Measurements from ENCODE around the gene OGFOD2. TPM values are rescaled to one million over a fixed set of nuclear protein-coding genes. Genes with fewer than 3 reads are reported as not detected.

The OGFOD2 gene
- total and polyA plus RNA-seq, 9 of the 15 experiments (the other 6 are each of a cell fraction or from before 2014, with no cell fraction given) = 1.4 to 111 (median 18.5) TPM

GRCh38 chr12:122966743-122967550 lies 8.1 kb upstream of the OGFOD2 start:
- DNase-seq (ENCODE audit: extremely low read depth in 1 of 4, low spot score in 3 of 4) = no peak
- in situ Hi-C loops (cut with MboI) (no loop called here), intact Hi-C loops (cut with micrococcal nuclease) (no loop called here)
- ChIA-PET CTCF (ENCODE audit: low intra/inter-chr PET ratio) (no interaction called here), POLR2A (interaction anchor here (0.6 to 1.4 kb wide), 11 partner anchors 9 to 440 kb away, joined by 3 to 9 read pairs (median 4); partner anchors contain the start of genes KNTC1, MPHOSPH9, MTRFR and PITPNM2)
- Histone ChIP-seq H3K4me2 (ENCODE audit: insufficient read depth, low read length) (peak overlapping the region; percentile 54), H3K27ac (ENCODE audit: extremely low read depth, low read depth, low read length) (no peak overlapping the region), H4K20me1 (replicated peaks; ENCODE audit: control insufficient read depth, insufficient read depth, low read length) (no peaks in the 10 kb centered on the region; the same call in 1 of the 2 replicates), H3K4me1 (replicated peaks in 1 of 2; ENCODE audit: control insufficient read depth in 2 of 2, insufficient read depth in 2 of 2, low read length in 2 of 2) (peaks cover 27 to 44% of the 10 kb centered on the region in 2 experiments), H3K9ac (ENCODE audit: insufficient read depth in 1 of 2, low read depth in 2 of 2, low read length in 2 of 2) (peak overlapping the region in 1 of 2 experiments; percentile 87; a peak in 2 of 4 replicates), H2AFZ (ENCODE audit: low read depth, low read length) (peak overlapping the region; percentile 68), H3K79me2 (ENCODE audit: control insufficient read depth, insufficient read depth, low read length) (peaks cover 11% of the 10 kb centered on the region), H3K9me1 (ENCODE audit: control insufficient read depth, insufficient read depth, low read length) (peaks cover 6% of the 10 kb centered on the region), H3K9me3 (replicated peaks; ENCODE audit: control insufficient read depth, insufficient read depth, low read depth, low read length) (no peaks in the 10 kb centered on the region), H3K36me3 (ENCODE audit: control insufficient read depth, insufficient read depth, low read length) (no peaks in the 10 kb centered on the region), H3K4me3 (no peak overlapping the region), H3K27me3 (ENCODE audit: control insufficient read depth in 2 of 2, insufficient read depth in 2 of 2, low read length in 2 of 2) (no peaks in the 10 kb centered on the region)
- no peak for ATAC-seq
- no peak for FAIRE-seq
- 34% methylated on average over 15 of the region's 15 CpGs for WGBS (ENCODE audit: insufficient coverage, low coverage, missing lambda C conversion rate)
- TF ChIP-seq NR1H2 (CRISPR knock-in tag; IDR thresholded peaks at IDR 0.05) (no peak), ZNF24 (IDR thresholded peaks at IDR 0.05) (peak; percentile 85), SP1 (CRISPR knock-in tag; IDR thresholded peaks at IDR 0.05) (peak; percentile 1; the same call in 1 of the 2 replicates)
- BruUV-seq (replicated peaks) = no TSS peak

- FAIRE-seq (no peak), DNase-seq (ENCODE audit: extremely low read depth in 1 of 4, low spot score in 3 of 4) (no peak), ATAC-seq (no peak)
- H3K9me1 ChIP-seq (ENCODE audit: control insufficient read depth, insufficient read depth, low read length) = peaks cover 6% of the 10 kb centered on the region
- H3K4me3 ChIP-seq = no peak overlapping the region
- peaks cover 20 to 39% of the 10 kb centered on the region in 2 experiments for H3K4me1 ChIP-seq (replicated peaks in 1 of 2; ENCODE audit: control insufficient read depth in 2 of 2, insufficient read depth in 2 of 2, low read length in 2 of 2)
- 25% methylated on average over 2 of the region's 2 CpGs for WGBS (ENCODE audit: insufficient coverage, low coverage, missing lambda C conversion rate)
- no peak overlapping the region for H2AFZ ChIP-seq (ENCODE audit: low read depth, low read length)
- no peaks in the 10 kb centered on the region; the same call in 1 of the 2 replicates for H4K20me1 ChIP-seq (replicated peaks; ENCODE audit: control insufficient read depth, insufficient read depth, low read length)
- ChIA-PET POLR2A (interaction anchor here (0.7 to 1.4 kb wide), 3 partner anchors 8 to 327 kb away, joined by 3 to 8 read pairs (median 4); partner anchors contain the start of genes MPHOSPH9 and MTRFR), CTCF (ENCODE audit: low intra/inter-chr PET ratio) (no interaction called here)
- no peak overlapping the region for H3K9ac ChIP-seq (ENCODE audit: insufficient read depth in 1 of 2, low read depth in 2 of 2, low read length in 2 of 2)
- no TSS peak for BruUV-seq (replicated peaks)
- intact Hi-C loops (cut with micrococcal nuclease) (no loop called here), in situ Hi-C loops (cut with MboI) (no loop called here)
- no peak overlapping the region for H3K27ac ChIP-seq (ENCODE audit: extremely low read depth, low read depth, low read length)
- no peak overlapping the region for H3K4me2 ChIP-seq (ENCODE audit: insufficient read depth, low read length)
- H3K27me3 ChIP-seq (ENCODE audit: control insufficient read depth in 2 of 2, insufficient read depth in 2 of 2, low read length in 2 of 2) = no peaks in the 10 kb centered on the region
- TF ChIP-seq ZZZ3 (IDR thresholded peaks at IDR 0.05) = no peak
- TF ChIP-seq RBM25 (IDR thresholded peaks at IDR 0.05; ENCODE audit: low read depth, low read length, severe bottlenecking) = peak; percentile 80
- 0 out of 4 replicates have a peak, but pooled peaks of 1 of the 2 experiments have one; percentile 7 for TF ChIP-seq KDM1A (IDR thresholded peaks at IDR 0.05)
- TF ChIP-seq ZFP36 (IDR thresholded peaks at IDR 0.05; ENCODE audit: low read depth, low read length, partially characterized antibody) = peak; percentile 54
- TF ChIP-seq EGR1 (conservative IDR thresholded peaks at IDR 0.05) = no peak
- TF ChIP-seq CCAR2 (IDR thresholded peaks at IDR 0.05; ENCODE audit: low read depth, low read length) = no peak
- TF ChIP-seq BCOR (IDR thresholded peaks at IDR 0.05) = peak; percentile 75
- TF ChIP-seq ESRRA (IDR thresholded peaks at IDR 0.05; ENCODE audit: borderline replicate concordance, low read depth) = no peak
- TF ChIP-seq ARNT (IDR thresholded peaks at IDR 0.05) = no peak
- no peak for TF ChIP-seq TCFL5 (CRISPR knock-in tag; conservative IDR thresholded peaks at IDR 0.05)
- no peak for TF ChIP-seq CBX1 (IDR thresholded peaks at IDR 0.05; ENCODE audit: low read depth)
- TF ChIP-seq PHB (CRISPR knock-in tag; IDR thresholded peaks at IDR 0.05) = no peak
- TF ChIP-seq RHOXF2B (CRISPR knock-in tag; conservative IDR thresholded peaks at IDR 0.05) = no peak
- TF ChIP-seq SNIP1 (IDR thresholded peaks at IDR 0.05; ENCODE audit: low read depth) = no peak
- no peaks in the 10 kb centered on the region for H3K9me3 ChIP-seq (replicated peaks; ENCODE audit: control insufficient read depth, insufficient read depth, low read depth, low read length)
- no peaks in the 10 kb centered on the region; the same call in 2 of the 3 replicates for H3K36me3 ChIP-seq (ENCODE audit: control insufficient read depth, insufficient read depth, low read length)
- H3K79me2 ChIP-seq (ENCODE audit: control insufficient read depth, insufficient read depth, low read length) = peaks cover 11% of the 10 kb centered on the region; the same call in 2 of the 3 replicates
Measured at GRCh38 chr12:122968104-122968503, 6.9 kb upstream of the OGFOD2 start.

All from K562 (cell line).